CD8-positive, alpha-beta memory T cell (primary cell): ENCODE data around the gene CKAP5. TPM values are rescaled to one million over a fixed set of nuclear protein-coding genes. Genes with fewer than 3 reads are reported as not detected.
"Not testable (repeated sequence)": the region's sequence is repeated elsewhere in the genome, so short reads cannot be mapped to it uniquely, and the experiment has no call there.

Experiments used
- CTCF ChIA-PET: fragments of 350-600 bp; sonication (Branson Sonifier 250); formaldehyde crosslinking; loops from one replicate; lab custom pipeline; 2021; ENCODE audit warnings: antibody characterized with exemption; lab: Charles Lee
- POLR2A ChIA-PET: fragments of 350-600 bp; sonication (Branson Sonifier 250); formaldehyde crosslinking; loops from one replicate; lab custom pipeline; 2021; ENCODE audit warnings: antibody characterized with exemption; lab: Charles Lee
- DNase-seq, 5 donors: peaks; one replicate each; pipeline versions ENCODE4 v3.0.0 to v3.0.0-alpha.2; 2020 to 2022; ENCODE audit warnings: mixed read lengths in 1 of 5
- H3K27ac ChIP-seq: one replicate; pipeline ENCODE4 v1.7.0; 2013; ENCODE audit warnings: low read depth, mild to moderate bottlenecking, low read length, moderate library complexity
- H3K27me3 ChIP-seq: 2 replicates; pipeline ENCODE4 v1.7.0; 2013; ENCODE audit warnings: low read length, mild to moderate bottlenecking; ENCODE audit not compliant: insufficient read depth, poor library complexity, severe bottlenecking
- H3K36me3 ChIP-seq: 2 replicates; pipeline ENCODE4 v1.7.0; 2013; ENCODE audit warnings: mild to moderate bottlenecking, low read length, moderate library complexity; ENCODE audit not compliant: insufficient read depth
- H3K4me1 ChIP-seq: 2 replicates; pipeline ENCODE4 v1.7.0; 2013; ENCODE audit warnings: mild to moderate bottlenecking, low read length, moderate library complexity; ENCODE audit not compliant: insufficient read depth
- H3K4me3 ChIP-seq: 2 replicates; pipeline ENCODE4 v1.7.0; 2013; ENCODE audit warnings: mild to moderate bottlenecking, low read length
- H3K9me3 ChIP-seq: 2 replicates; pipeline ENCODE4 v1.7.0; 2013; ENCODE audit warnings: mild to moderate bottlenecking, low read length
- H3K27ac Mint-ChIP-seq, 8 donors: one replicate each; pipeline ENCODE4 v1.8.0; 2020 to 2021; ENCODE audit warnings: mixed read lengths in 8 of 8, mild to moderate bottlenecking in 6 of 8, inconsistent platforms in 3 of 8, moderate library complexity in 3 of 8
- H3K27me3 Mint-ChIP-seq, 2 donors: one replicate each; pipeline ENCODE4 v1.8.0; 2020 to 2021; ENCODE audit warnings: mixed read lengths in 2 of 2, mild to moderate bottlenecking in 1 of 2, moderate library complexity in 1 of 2
- H3K36me3 Mint-ChIP-seq, 3 donors: one replicate each; pipeline ENCODE4 v1.8.0; 2020 to 2021; ENCODE audit warnings: mixed read lengths in 3 of 3, inconsistent platforms in 1 of 3, mild to moderate bottlenecking in 1 of 3
- H3K4me1 Mint-ChIP-seq, 3 donors: one replicate each; pipeline ENCODE4 v1.8.0; 2020 to 2021; ENCODE audit warnings: mixed read lengths in 3 of 3, inconsistent platforms in 1 of 3, mild to moderate bottlenecking in 1 of 3
- H3K4me3 Mint-ChIP-seq, 7 donors: one replicate each; pipeline ENCODE4 v1.8.0; 2020 to 2021; ENCODE audit warnings: mixed read lengths in 7 of 7, mild to moderate bottlenecking in 6 of 7, moderate library complexity in 4 of 7, inconsistent platforms in 2 of 7
- H3K9me3 Mint-ChIP-seq, 5 donors: one replicate each; pipeline ENCODE4 v1.8.0; 2020 to 2022; ENCODE audit warnings: mixed read lengths in 5 of 5, mild to moderate bottlenecking in 3 of 5, moderate library complexity in 2 of 5, inconsistent platforms in 1 of 5
- polyA plus RNA-seq: library from polyadenylated mRNA; unstranded; fragments of 300-500 nt; fragmentation: Illumina TruSeq; gene quantifications from one replicate; pipeline ENCODE4 v1.2.3, GENCODE V29; 2021
- total RNA-seq, 2 experiments: library from RNA; stranded (reverse); gene quantifications; one replicate each; pipeline ENCODE4 v1.2.3, GENCODE V29; 2021

Gene CKAP5
- total and polyA plus RNA-seq, 3 experiments from 2014 or later = 14.2 to 127 (median 114) TPM

DNA sequence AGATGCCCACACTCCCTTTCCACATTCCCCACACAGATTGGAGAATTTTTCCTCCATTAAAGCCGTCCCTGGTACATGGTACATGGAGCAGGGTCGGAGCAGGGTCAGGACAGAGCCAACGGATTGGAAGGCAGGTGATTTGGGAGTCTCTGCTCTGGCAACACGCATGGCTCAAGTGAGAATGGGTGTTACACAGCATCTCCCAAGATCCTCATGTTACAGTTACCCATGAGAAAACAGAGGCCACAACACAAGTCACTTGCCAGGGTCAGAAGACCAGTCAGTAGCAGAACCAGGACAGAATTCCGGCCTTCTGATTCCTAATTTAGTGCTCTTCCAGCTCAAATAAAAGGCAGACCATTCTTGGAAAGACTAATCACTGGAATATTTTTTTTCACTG, 134.8 kb downstream of the CKAP5 start:
- no peak overlapping the region for H3K4me3 ChIP-seq
- H3K4me1 Mint-ChIP-seq = peaks cover 0 to 6% (median 0%) of the 10 kb centered on the region in 3 donors
- H3K36me3 Mint-ChIP-seq = peaks cover 0 to 21% (median 3%) of the 10 kb centered on the region in 3 donors
- H3K9me3 Mint-ChIP-seq = no peaks in the 10 kb centered on the region
- no peaks in the 10 kb centered on the region for H3K4me1 ChIP-seq
- H3K9me3 ChIP-seq = no peaks in the 10 kb centered on the region
- H3K4me3 Mint-ChIP-seq = no peak overlapping the region
- H3K27me3 Mint-ChIP-seq = no peaks in the 10 kb centered on the region
- H3K27me3 ChIP-seq = no peaks in the 10 kb centered on the region
- H3K27ac Mint-ChIP-seq = no peak overlapping the region
- POLR2A ChIA-PET = no interaction called here
- no peak overlapping the region for H3K27ac ChIP-seq
- CTCF ChIA-PET = interaction anchor here (1.2 kb wide), 1 partner anchor 30 kb away, joined by 3 read pairs; no protein-coding TSS in a partner anchor
- peaks cover 6% of the 10 kb centered on the region for H3K36me3 ChIP-seq
- DNase-seq = no peak

DNA sequence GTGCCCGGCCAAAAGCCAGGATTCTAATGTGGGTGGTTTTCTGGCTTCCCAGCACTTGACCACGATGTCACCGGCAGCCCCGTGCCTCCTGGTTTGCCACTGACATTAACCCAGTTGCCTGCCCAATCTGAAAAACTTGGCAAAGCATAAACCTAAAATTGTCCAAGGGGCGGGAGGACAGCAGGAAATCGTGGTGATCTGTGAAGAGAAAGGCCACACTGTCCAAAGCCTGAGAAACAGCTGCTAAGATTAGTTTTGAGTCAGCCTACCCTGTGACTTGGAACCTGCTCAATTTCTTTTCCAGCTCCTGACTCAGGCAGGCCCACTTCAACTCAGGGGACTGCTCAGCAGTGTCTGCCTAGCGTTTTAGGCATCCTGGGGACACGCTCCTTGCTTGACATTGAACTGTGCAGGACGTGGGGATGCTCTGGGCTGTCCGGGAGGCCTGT, 135.2 kb downstream of the CKAP5 start:
- ChIA-PET CTCF (interaction anchor here (1.2 kb wide), 1 partner anchor 29 kb away, joined by 3 read pairs; no protein-coding TSS in a partner anchor), POLR2A (no interaction called here)
- H3K27ac Mint-ChIP-seq = no peak overlapping the region

DNA sequence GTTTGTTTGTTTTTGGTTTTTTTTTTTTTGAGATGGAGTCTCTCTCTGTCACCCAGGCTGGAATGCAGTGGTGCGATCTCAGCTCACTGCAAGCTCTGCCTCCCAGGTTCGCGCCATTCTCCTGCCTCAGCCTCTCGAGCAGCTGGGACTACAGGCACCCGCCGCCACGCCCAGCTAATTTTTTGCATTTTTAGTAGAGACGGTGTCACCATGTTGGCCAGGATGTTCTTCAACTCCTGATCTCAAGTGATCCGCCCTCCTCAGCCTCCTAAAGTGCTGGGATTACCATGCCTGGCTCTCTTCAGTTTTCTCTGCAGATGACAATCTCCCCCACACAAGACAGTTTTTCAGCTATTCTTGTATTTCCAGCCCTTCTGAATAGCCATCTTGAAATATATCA, 136.7 kb downstream of the CKAP5 start:
- H3K27me3 ChIP-seq, H3K9me3 ChIP-seq, H3K27ac ChIP-seq, POLR2A ChIA-PET, H3K4me1 Mint-ChIP-seq, H3K4me3 ChIP-seq, H3K27me3 Mint-ChIP-seq, DNase-seq, H3K4me1 ChIP-seq, H3K9me3 Mint-ChIP-seq, H3K4me3 Mint-ChIP-seq: not testable (repeated sequence)
- H3K36me3 ChIP-seq = peaks cover 17% of the 10 kb centered on the region
- Mint-ChIP-seq H3K36me3 (peaks cover 0 to 40% (median 7%) of the 10 kb centered on the region in 3 donors), H3K27ac (peak overlapping the region in 2 of 8 donors; percentile 16 to 43)
- CTCF ChIA-PET = interaction anchor here (0.7 kb wide), 1 partner anchor 466 kb away, joined by 3 read pairs; no protein-coding TSS in a partner anchor

More for the DNA sequence above, 135.2 kb downstream of the CKAP5 start:
- Histone ChIP-seq H3K9me3 (no peaks in the 10 kb centered on the region), H3K27ac (no peak overlapping the region), H3K27me3 (no peaks in the 10 kb centered on the region), H3K36me3 (peaks cover 8% of the 10 kb centered on the region), H3K4me3 (no peak overlapping the region), H3K4me1 (no peaks in the 10 kb centered on the region)
- Mint-ChIP-seq H3K4me1 (peaks cover 0 to 6% (median 0%) of the 10 kb centered on the region in 3 donors), H3K36me3 (peaks cover 0 to 25% (median 6%) of the 10 kb centered on the region in 3 donors), H3K9me3 (no peaks in the 10 kb centered on the region), H3K4me3 (no peak overlapping the region), H3K27me3 (no peaks in the 10 kb centered on the region)
- no peak for DNase-seq

GRCh38 chr11:46706886-46707285, 139.2 kb downstream of the CKAP5 start:
- H3K27me3 Mint-ChIP-seq = no peaks in the 10 kb centered on the region
- no peaks in the 10 kb centered on the region for H3K9me3 Mint-ChIP-seq
- no peak for DNase-seq
- H3K27ac Mint-ChIP-seq = no peak overlapping the region
- H3K4me3 Mint-ChIP-seq = no peak overlapping the region
- H3K4me1 Mint-ChIP-seq = peaks cover 16 to 17% (median 17%) of the 10 kb centered on the region in 3 donors
- POLR2A ChIA-PET = no interaction called here
- no peaks in the 10 kb centered on the region for H3K9me3 ChIP-seq
- H3K4me3 ChIP-seq = no peak overlapping the region
- CTCF ChIA-PET = no interaction called here
- H3K4me1 ChIP-seq = peaks cover 13% of the 10 kb centered on the region
- peaks cover 0 to 60% (median 8%) of the 10 kb centered on the region in 3 donors for H3K36me3 Mint-ChIP-seq
- H3K27me3 ChIP-seq = no peaks in the 10 kb centered on the region
- H3K36me3 ChIP-seq = peaks cover 34% of the 10 kb centered on the region
- H3K27ac ChIP-seq = no peak overlapping the region

DNA sequence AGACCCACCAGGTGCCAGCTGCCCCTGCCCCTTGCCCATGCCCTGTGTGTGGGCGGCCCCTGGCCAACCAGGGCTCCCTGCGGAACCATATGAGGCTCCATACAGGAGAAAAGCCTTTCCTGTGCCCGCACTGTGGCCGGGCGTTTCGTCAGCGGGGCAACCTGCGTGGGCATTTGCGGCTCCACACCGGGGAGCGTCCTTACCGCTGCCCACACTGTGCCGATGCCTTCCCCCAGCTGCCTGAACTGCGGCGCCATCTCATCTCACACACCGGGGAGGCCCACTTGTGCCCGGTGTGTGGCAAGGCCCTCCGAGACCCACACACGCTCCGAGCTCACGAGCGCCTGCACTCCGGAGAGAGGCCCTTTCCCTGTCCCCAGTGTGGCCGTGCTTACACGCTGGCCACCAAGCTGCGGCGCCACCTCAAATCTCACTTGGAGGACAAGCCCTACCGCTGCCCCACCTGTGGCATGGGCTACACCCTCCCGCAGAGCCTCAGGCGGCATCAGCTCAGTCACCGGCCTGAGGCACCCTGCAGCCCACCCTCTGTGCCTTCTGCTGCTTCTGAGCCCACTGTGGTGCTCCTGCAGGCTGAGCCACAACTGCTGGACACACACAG, 140.9 kb downstream of the CKAP5 start:
- Histone ChIP-seq H3K27me3 (no peaks in the 10 kb centered on the region), H3K4me3 (no peak overlapping the region), H3K27ac (no peak overlapping the region), H3K36me3 (peaks cover 34% of the 10 kb centered on the region), H3K9me3 (no peaks in the 10 kb centered on the region), H3K4me1 (peaks cover 21% of the 10 kb centered on the region)
- H3K4me3 Mint-ChIP-seq = no peak overlapping the region
- H3K9me3 Mint-ChIP-seq = no peaks in the 10 kb centered on the region
- no peak overlapping the region for H3K27ac Mint-ChIP-seq
- ChIA-PET POLR2A (no interaction called here), CTCF (no interaction called here)
- no peak for DNase-seq
- H3K27me3 Mint-ChIP-seq = no peaks in the 10 kb centered on the region
- peaks cover 25 to 32% (median 31%) of the 10 kb centered on the region in 3 donors for H3K4me1 Mint-ChIP-seq
- H3K36me3 Mint-ChIP-seq = peaks cover 0 to 74% (median 8%) of the 10 kb centered on the region in 3 donors

GRCh38 chr11:46701078-46701654, 144.9 kb downstream of the CKAP5 start:
- Histone ChIP-seq H3K27ac (peak overlapping the region; percentile 92), H3K27me3 (no peaks in the 10 kb centered on the region), H3K4me1 (peaks cover 51% of the 10 kb centered on the region), H3K36me3 (peaks cover 28% of the 10 kb centered on the region), H3K9me3 (no peaks in the 10 kb centered on the region), H3K4me3 (peak overlapping the region; percentile 90)
- peak overlapping the region; percentile 95 to 100 (median 99) for H3K4me3 Mint-ChIP-seq
- DNase-seq = no peak
- CTCF ChIA-PET = interaction anchor here (0.8 to 3.2 kb wide), 5 partner anchors 9 to 349 kb away, joined by 3 to 10 read pairs (median 3); partner anchors contain the start of gene ATG13
- peaks cover 42 to 67% (median 57%) of the 10 kb centered on the region in 3 donors for H3K4me1 Mint-ChIP-seq
- H3K36me3 Mint-ChIP-seq = peaks cover 0 to 72% (median 7%) of the 10 kb centered on the region in 3 donors
- no peaks in the 10 kb centered on the region for H3K9me3 Mint-ChIP-seq
- POLR2A ChIA-PET = interaction anchor here (0.6 to 2.5 kb wide), 5 partner anchors 11 to 878 kb away, joined by 3 to 12 read pairs (median 3); partner anchors contain the start of genes HARBI1, KBTBD4 and NDUFS3
- H3K27me3 Mint-ChIP-seq = no peaks in the 10 kb centered on the region
- peak overlapping the region; percentile 78 to 98 (median 94) for H3K27ac Mint-ChIP-seq

DNA sequence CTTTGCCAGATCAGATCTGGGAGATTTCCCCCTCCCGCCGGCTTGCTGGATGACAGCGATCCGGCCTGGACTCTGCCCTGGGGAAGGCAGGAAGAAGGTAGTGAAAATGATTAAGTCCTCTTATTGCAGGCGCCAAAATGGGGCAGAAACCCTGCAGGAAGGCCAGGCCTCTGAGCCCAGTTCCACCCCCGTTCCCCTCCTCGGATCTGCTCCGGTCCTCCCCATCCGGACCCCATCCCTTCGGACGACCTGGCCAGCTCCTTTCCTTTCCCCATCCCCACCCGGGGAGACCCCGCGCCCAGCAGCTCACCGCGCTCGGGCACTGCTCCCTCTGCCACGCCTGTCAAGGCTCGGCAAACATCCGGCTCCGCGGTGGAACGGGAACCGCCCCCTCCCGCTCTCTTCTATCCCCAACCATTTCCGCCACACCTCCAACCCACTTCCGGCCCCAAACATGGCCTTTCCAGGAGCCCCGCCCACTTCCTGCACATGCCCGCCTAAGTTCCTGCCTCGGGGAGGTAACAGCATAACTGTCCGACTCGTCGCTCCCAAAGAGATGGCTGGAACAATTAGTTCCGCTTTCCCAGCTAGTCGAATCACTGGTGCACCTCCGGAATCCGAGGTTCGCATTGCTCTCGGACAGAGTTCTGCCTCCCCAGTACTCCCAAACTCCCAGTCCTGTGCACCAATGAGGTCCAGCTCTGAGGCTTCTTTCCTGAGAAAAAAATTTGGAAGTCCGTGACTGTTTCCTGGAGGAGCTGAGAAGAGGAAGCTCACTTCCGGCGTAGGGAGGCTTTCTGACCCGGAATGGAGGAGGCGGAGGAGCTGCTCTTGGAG, 145.6 kb downstream of the CKAP5 start, which contains the start of the genes ARHGAP1 and ZNF408:
Gene ARHGAP1, minus strand, starts transcription at position 379 of the 837 bp plus-strand sequence. CDS start 4,512 bp downstream, outside the sequence.
Gene ZNF408, plus strand, starts transcription at position 791 of the 837 bp plus-strand sequence. Its CDS starts 17 bp downstream, at position 808.
- Histone ChIP-seq H3K4me1 (peaks cover 55% of the 10 kb centered on the region), H3K9me3 (no peaks in the 10 kb centered on the region), H3K4me3 (peak within 1 kb of the TSS; percentile 90), H3K27me3 (no peaks in the 10 kb centered on the region), H3K27ac (peak within 1 kb of the TSS; percentile 92), H3K36me3 (peaks cover 26% of the 10 kb centered on the region)
- no peaks in the 10 kb centered on the region for H3K27me3 Mint-ChIP-seq
- H3K4me1 Mint-ChIP-seq = peaks cover 43 to 74% (median 58%) of the 10 kb centered on the region in 3 donors
- DNase-seq = peak; percentile 98 to 100 (median 99)
- ChIA-PET CTCF (interaction anchor here (0.9 to 3.2 kb wide), 4 partner anchors 27 to 348 kb away, joined by 3 to 10 read pairs (median 4); partner anchors contain the start of gene ATG13), POLR2A (interaction anchor here (0.6 to 2.5 kb wide), 5 partner anchors 10 to 879 kb away, joined by 3 to 12 read pairs (median 3); partner anchors contain the start of genes HARBI1, KBTBD4 and NDUFS3)
- H3K27ac Mint-ChIP-seq = peak within 1 kb of the TSS; percentile 78 to 98 (median 94)
- peaks cover 0 to 72% (median 4%) of the 10 kb centered on the region in 3 donors for H3K36me3 Mint-ChIP-seq
- no peaks in the 10 kb centered on the region for H3K9me3 Mint-ChIP-seq
- H3K4me3 Mint-ChIP-seq = peak within 1 kb of the TSS; percentile 95 to 100 (median 99)
